B cell (primary cell): ENCODE results near the gene URM1. TPM values are rescaled to one million over a fixed set of nuclear protein-coding genes. Genes with fewer than 3 reads are reported as not detected.
"Not testable (repeated sequence)": the region's sequence is repeated elsewhere in the genome, so short reads cannot be mapped to it uniquely, and the experiment has no call there.

Source experiments
- ATAC-seq: fragments of 200-7000 bp; cut with Tn5 transposase; one replicate; pipeline ENCODE4 v1.10.0; 2021; ENCODE audit warnings: low read depth, mild to moderate bottlenecking, moderate number of reproducible peaks, moderate library complexity
- CTCF ChIA-PET: fragments of 350-600 bp; sonication (Branson Sonifier 250); formaldehyde crosslinking; loops from one replicate; lab custom pipeline; 2021; ENCODE audit warnings: antibody characterized with exemption, inconsistent platforms; lab: Charles Lee
- POLR2A ChIA-PET: fragments of 350-600 bp; sonication (Branson Sonifier 250); formaldehyde crosslinking; loops from one replicate; lab custom pipeline; 2021; ENCODE audit warnings: antibody characterized with exemption; lab: Charles Lee
- DNase-seq: peaks from one replicate; pipeline ENCODE4 v3.0.0; 2013
- H2AFZ ChIP-seq: 2 replicates; pipeline ENCODE4 v1.6.1; 2012; ENCODE audit warnings: mild to moderate bottlenecking, low read depth, low read length; ENCODE audit not compliant: insufficient read depth, poor library complexity, severe bottlenecking
- H3K27ac ChIP-seq, 2 donors: 1 replicate in 1 of 2; 2 replicates in 1 of 2; pipeline ENCODE4 v1.5.1; 2012 to 2013; ENCODE audit warnings: low read length in 2 of 2, mild to moderate bottlenecking in 2 of 2, moderate library complexity in 1 of 2
- H3K27me3 ChIP-seq, 4 experiments: fragments of 200-600 bp in 1 of 4; sonication (generic) in 1 of 4; replicated peaks in 1 of 4; 1 replicate in 2 of 4; 2 replicates in 2 of 4; pipeline versions ENCODE4 v1.6.1 to v1.7.0; 2013 to 2016; ENCODE audit warnings: low read length in 3 of 4, mild to moderate bottlenecking in 2 of 4, mixed read lengths in 1 of 4, moderate library complexity in 1 of 4; ENCODE audit not compliant: insufficient read depth in 4 of 4, control insufficient read depth in 3 of 4; ENCODE audit errors: control extremely low read depth in 1 of 4
- H3K36me3 ChIP-seq, 2 experiments: replicated peaks in 1 of 2; 1 replicate in 1 of 2; 2 replicates in 1 of 2; pipeline versions ENCODE4 v1.6.1 to v1.7.1; 2013; ENCODE audit warnings: low read length in 1 of 2; ENCODE audit not compliant: insufficient read depth in 2 of 2, control insufficient read depth in 1 of 2; ENCODE audit errors: control extremely low read depth in 1 of 2, extremely low read depth in 1 of 2
- H3K4me1 ChIP-seq, 2 donors: fragments of 200-600 bp in 1 of 2; sonication (generic) in 1 of 2; 1 replicate in 1 of 2; 2 replicates in 1 of 2; pipeline versions ENCODE4 v1.5.1 to v1.6.1; 2013 to 2017; ENCODE audit warnings: low read length in 2 of 2; ENCODE audit not compliant: control insufficient read depth in 2 of 2, insufficient read depth in 2 of 2
- H3K4me2 ChIP-seq: replicated peaks from 2 replicates; pipeline ENCODE3; 2012; ENCODE audit warnings: mild to moderate bottlenecking, low read depth, low read length; ENCODE audit not compliant: poor library complexity, severe bottlenecking
- H3K4me3 ChIP-seq, 5 experiments: fragments of 200-600 bp in 1 of 5; sonication (generic) in 1 of 5; 1 replicate in 3 of 5; 2 replicates in 2 of 5; pipeline versions ENCODE4 v1.5.1 to v1.7.0; 2011 to 2016; ENCODE audit warnings: low read length in 4 of 5, mild to moderate bottlenecking in 4 of 5, low read depth in 2 of 5, control low read depth in 1 of 5, moderate library complexity in 1 of 5; ENCODE audit not compliant: insufficient read depth in 1 of 5; ENCODE audit errors: control extremely low read depth in 1 of 5, extremely low read depth in 1 of 5
- H3K79me2 ChIP-seq: fragments of 200-600 bp; sonication (generic); one replicate; pipeline ENCODE4 v1.6.0; 2016; ENCODE audit warnings: low read length; ENCODE audit not compliant: control insufficient read depth, insufficient read depth
- H3K9ac ChIP-seq: fragments of 200-600 bp; sonication (generic); 2 replicates; pipeline ENCODE4 v1.6.1; 2017; ENCODE audit warnings: mild to moderate bottlenecking, low read length, moderate library complexity
- H3K9me3 ChIP-seq, 3 donors: one replicate each; pipeline versions ENCODE4 v1.6.1 to v1.7.1; 2013; ENCODE audit warnings: low read length in 2 of 3; ENCODE audit not compliant: control insufficient read depth in 2 of 3, insufficient read depth in 1 of 3; ENCODE audit errors: control extremely low read depth in 1 of 3
- H4K20me1 ChIP-seq: 2 replicates; pipeline ENCODE4 v1.6.0; 2012; ENCODE audit warnings: mild to moderate bottlenecking, low read length; ENCODE audit not compliant: insufficient read depth, control insufficient read depth, poor library complexity, severe bottlenecking
- H3K27ac Mint-ChIP-seq: one replicate; pipeline ENCODE4 v1.8.0; 2021; ENCODE audit warnings: mixed read lengths
- H3K27me3 Mint-ChIP-seq: one replicate; pipeline ENCODE4 v1.8.0; 2021; ENCODE audit warnings: mixed read lengths
- H3K4me1 Mint-ChIP-seq: one replicate; pipeline ENCODE4 v1.8.0; 2021; ENCODE audit warnings: mixed read lengths
- H3K4me3 Mint-ChIP-seq: one replicate; pipeline ENCODE4 v1.8.0; 2021; ENCODE audit warnings: mixed read lengths
- H3K9me3 Mint-ChIP-seq: one replicate; pipeline ENCODE4 v1.8.0; 2022; ENCODE audit warnings: mixed read lengths; ENCODE audit not compliant: insufficient read depth
- EZH2 ChIP-seq: IDR thresholded peaks from 2 replicates; pipeline ENCODE4 v1.6.1; 2012; ENCODE audit warnings: borderline replicate concordance, low read depth, mild to moderate bottlenecking, moderate library complexity, low read length; ENCODE audit not compliant: insufficient read depth, poor library complexity, severe bottlenecking
- WGBS: methylation state at CpG from one replicate; pipeline ENCODE4 v1.1.5; 2013; ENCODE audit warnings: missing lambda C conversion rate; ENCODE audit not compliant: insufficient coverage; 5-methylcytosine and 5-hydroxymethylcytosine counted together
- intact Hi-C: fragments of 100-400 bp; cut with micrococcal nuclease; formaldehyde crosslinking; loops from one replicate; pipeline ENCODE4 v1.10.0; 2022
- polyA plus RNA-seq: library from polyadenylated mRNA; depleted of rRNA; stranded (reverse); fragments of >200 nt; gene quantifications from 2 replicates; pipeline ENCODE4 v1.2.3, GENCODE V29; 2012
- total RNA-seq, 2 donors: library from RNA; stranded (reverse); fragments of 120-200 nt in 1 of 2; gene quantifications; 1 replicate in 1 of 2; 2 replicates in 1 of 2; pipeline versions ENCODE4 v1.2.3 to v1.2.4, GENCODE V29; 2013 to 2022
- TF ChIP-seq, protein P1 (sequence below): fragments of 200-600 bp; IDR thresholded peaks from one replicate; pipeline ENCODE4 v1.8.0; 2022; ENCODE audit warnings: antibody characterized with exemption, mild to moderate bottlenecking

Gene URM1
- total and polyA plus RNA-seq, 2 donors (not counting 1 experiment from before 2014, with no cell fraction given): 40.3 to 43.8 TPM

DNA sequence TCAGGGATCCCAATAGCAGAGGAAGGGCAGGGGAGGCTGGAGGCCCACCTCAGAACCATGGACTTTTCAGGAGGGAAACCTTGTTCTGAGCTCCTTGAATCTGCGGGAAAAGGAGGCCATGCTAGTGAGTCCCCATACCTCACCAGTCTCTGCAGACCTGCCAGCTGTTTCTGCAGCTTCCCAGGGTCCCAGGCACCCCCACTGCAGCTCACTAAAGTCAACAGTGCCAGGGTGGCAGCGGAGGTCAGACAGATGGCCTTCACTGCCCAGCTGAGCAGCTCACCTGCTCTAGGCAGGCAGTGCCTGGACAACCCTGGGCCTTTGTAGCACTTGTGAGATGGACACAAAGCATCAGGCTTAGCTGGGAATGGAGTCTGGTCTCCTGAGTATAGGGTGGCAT, 35.3 kb upstream of the URM1 start:
- no peak overlapping the region for H3K27ac Mint-ChIP-seq
- CTCF ChIA-PET: interaction anchor here (1.4 kb wide), 1 partner anchor 41 kb away, joined by 3 read pairs; no protein-coding TSS in a partner anchor

DNA sequence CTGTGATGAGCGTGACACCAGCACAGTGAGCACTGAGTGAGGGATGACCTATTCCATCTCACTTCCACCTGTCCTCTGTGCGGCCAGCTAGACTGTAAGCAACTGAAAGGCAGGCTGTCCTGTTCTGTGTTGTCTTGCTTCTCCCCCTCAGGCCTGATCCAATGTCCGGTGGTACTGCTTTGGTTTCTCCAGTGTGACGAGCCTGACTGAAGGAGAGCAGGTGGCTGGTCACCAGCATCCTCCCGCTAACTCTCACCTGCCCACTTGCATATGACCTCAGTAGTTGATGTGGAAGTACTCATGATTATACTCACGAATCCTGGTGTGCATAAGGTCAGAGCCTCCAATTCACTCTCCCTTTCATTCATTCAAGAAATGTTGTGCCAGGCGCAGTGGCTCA, 33.2 kb upstream of the URM1 start:
- H3K27ac ChIP-seq: no peak overlapping the region
- POLR2A ChIA-PET: interaction anchor here (0.7 kb wide), 2 partner anchors 13 to 1472 kb away, joined by 3 to 10 read pairs; no protein-coding TSS in a partner anchor
- peaks cover 3% of the 10 kb centered on the region for H3K79me2 ChIP-seq
- WGBS: 93% methylated on average over 3 of the region's 7 CpGs
- no peak overlapping the region for H3K4me3 ChIP-seq
- Mint-ChIP-seq H3K4me3 (no peak overlapping the region), H3K27ac (peak overlapping the region; percentile 59), H3K4me1 (peaks cover 9% of the 10 kb centered on the region), H3K9me3 (no peaks in the 10 kb centered on the region), H3K27me3 (no peaks in the 10 kb centered on the region)
- H3K4me1 ChIP-seq: peaks cover 11 to 15% of the 10 kb centered on the region in 2 donors
- no peaks in the 10 kb centered on the region for H3K9me3 ChIP-seq
- DNase-seq (no peak), ATAC-seq (no peak)
- H4K20me1 ChIP-seq: no peaks in the 10 kb centered on the region
- H2AFZ ChIP-seq: no peak overlapping the region
- intact Hi-C loops: no loop called here
- TF ChIP-seq EZH2: no peak
- TF ChIP-seq, protein P1, sequence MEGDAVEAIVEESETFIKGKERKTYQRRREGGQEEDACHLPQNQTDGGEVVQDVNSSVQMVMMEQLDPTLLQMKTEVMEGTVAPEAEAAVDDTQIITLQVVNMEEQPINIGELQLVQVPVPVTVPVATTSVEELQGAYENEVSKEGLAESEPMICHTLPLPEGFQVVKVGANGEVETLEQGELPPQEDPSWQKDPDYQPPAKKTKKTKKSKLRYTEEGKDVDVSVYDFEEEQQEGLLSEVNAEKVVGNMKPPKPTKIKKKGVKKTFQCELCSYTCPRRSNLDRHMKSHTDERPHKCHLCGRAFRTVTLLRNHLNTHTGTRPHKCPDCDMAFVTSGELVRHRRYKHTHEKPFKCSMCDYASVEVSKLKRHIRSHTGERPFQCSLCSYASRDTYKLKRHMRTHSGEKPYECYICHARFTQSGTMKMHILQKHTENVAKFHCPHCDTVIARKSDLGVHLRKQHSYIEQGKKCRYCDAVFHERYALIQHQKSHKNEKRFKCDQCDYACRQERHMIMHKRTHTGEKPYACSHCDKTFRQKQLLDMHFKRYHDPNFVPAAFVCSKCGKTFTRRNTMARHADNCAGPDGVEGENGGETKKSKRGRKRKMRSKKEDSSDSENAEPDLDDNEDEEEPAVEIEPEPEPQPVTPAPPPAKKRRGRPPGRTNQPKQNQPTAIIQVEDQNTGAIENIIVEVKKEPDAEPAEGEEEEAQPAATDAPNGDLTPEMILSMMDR: no peak
- peaks cover 0 to 3% of the 10 kb centered on the region in 2 experiments for H3K36me3 ChIP-seq
- H3K9ac ChIP-seq: no peak overlapping the region
- H3K27me3 ChIP-seq: no peaks in the 10 kb centered on the region
- CTCF ChIA-PET: no interaction called here
- no peak overlapping the region for H3K4me2 ChIP-seq

More for the DNA sequence above, 35.3 kb upstream of the URM1 start:
- H3K36me3 ChIP-seq: peaks cover 1 to 6% of the 10 kb centered on the region in 2 experiments
- POLR2A ChIA-PET: interaction anchor here (0.6 kb wide), 1 partner anchor 320 kb away, joined by 6 read pairs; no protein-coding TSS in a partner anchor
- no peak overlapping the region for H3K4me3 Mint-ChIP-seq
- peaks cover 4% of the 10 kb centered on the region for H3K4me1 Mint-ChIP-seq
- no peak overlapping the region for H3K9ac ChIP-seq
- ATAC-seq (no peak), DNase-seq (no peak)
- H3K9me3 Mint-ChIP-seq: no peaks in the 10 kb centered on the region
- no peak for TF ChIP-seq EZH2
- TF ChIP-seq, protein P1: no peak
- WGBS: 100% methylated on average over 2 of the region's 2 CpGs
- no peaks in the 10 kb centered on the region for H3K9me3 ChIP-seq
- no peaks in the 10 kb centered on the region for H3K79me2 ChIP-seq
- H4K20me1 ChIP-seq: no peaks in the 10 kb centered on the region
- no peaks in the 10 kb centered on the region for H3K27me3 ChIP-seq
- H3K4me3 ChIP-seq: no peak overlapping the region
- intact Hi-C loops: no loop called here
- H3K4me2 ChIP-seq: no peak overlapping the region
- peaks cover 4 to 8% of the 10 kb centered on the region in 2 donors for H3K4me1 ChIP-seq
- H3K27ac ChIP-seq: no peak overlapping the region
- H3K27me3 Mint-ChIP-seq: no peaks in the 10 kb centered on the region
- H2AFZ ChIP-seq: no peak overlapping the region

DNA sequence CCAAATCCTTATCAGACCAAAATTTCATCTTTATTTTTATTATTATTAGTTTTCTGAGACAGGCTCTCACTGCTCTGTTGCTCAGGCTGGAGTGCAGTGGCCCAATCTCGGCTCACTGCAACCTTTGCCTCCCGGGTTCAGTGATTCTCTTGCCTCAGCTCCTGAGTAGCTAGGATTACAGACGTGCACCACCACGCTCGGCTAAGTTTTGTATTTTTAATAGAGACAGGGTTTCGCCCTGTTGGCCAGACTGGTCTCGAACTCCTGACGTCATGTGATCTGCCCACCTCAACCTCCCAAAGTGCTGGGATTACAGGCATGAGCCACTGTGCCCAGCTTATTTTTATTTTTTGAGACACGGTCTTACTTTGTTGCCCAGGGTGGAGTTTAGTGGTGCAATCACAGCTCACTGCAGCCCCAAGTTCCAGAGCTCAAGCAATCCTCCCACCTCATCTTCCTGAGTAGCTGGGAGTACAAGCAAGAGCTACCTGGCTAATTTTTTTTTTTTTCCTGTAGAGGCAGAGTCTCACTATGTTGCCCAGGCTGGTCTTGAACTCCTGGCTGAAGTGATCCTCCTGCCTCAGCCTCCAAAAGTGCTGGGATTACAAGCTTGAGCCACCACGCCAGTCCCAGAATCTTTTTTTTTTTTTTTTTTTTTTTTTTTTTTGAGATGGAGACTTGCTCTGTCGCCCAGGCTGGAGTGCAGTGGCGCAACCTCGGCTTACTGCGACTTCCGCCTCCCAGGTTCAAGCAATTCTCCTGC, 32.1 kb upstream of the URM1 start:
- H3K27me3 ChIP-seq, H3K4me2 ChIP-seq, H3K36me3 ChIP-seq, H3K4me3 ChIP-seq, CTCF ChIA-PET, DNase-seq, H3K9me3 Mint-ChIP-seq, H3K79me2 ChIP-seq, intact Hi-C loops, POLR2A ChIA-PET, H4K20me1 ChIP-seq, H2AFZ ChIP-seq, H3K9me3 ChIP-seq, H3K27ac ChIP-seq, H3K9ac ChIP-seq, ATAC-seq, H3K4me1 Mint-ChIP-seq, H3K27me3 Mint-ChIP-seq, H3K27ac Mint-ChIP-seq: not testable (repeated sequence)
- H3K4me3 Mint-ChIP-seq: peak overlapping the region; percentile 98
- WGBS: 92% methylated on average over 7 of the region's 15 CpGs
- peaks cover 11 to 15% of the 10 kb centered on the region in 2 donors for H3K4me1 ChIP-seq
